Measurements from ENCODE around the gene CHID1.

The CHID1 gene

GRCh38 chr11:910589-911030 is at the start of gene CHID1:
TSS of gene CHID1 (minus strand) at chr11:910810. CDS start at chr11:904816, 5,994 bp downstream.
- peak; percentile 76 for DNase-seq (ENCODE audit: low spot score)

GRCh38 chr11:959608-960007 is 49.0 kb upstream of the CHID1 start:
- DNase-seq (ENCODE audit: low spot score) = no peak

GRCh38 chr11:959027-959426 is 48.4 kb upstream of the CHID1 start:
- DNase-seq (ENCODE audit: low spot score) = no peak

- no peak for DNase-seq (ENCODE audit: low spot score)
Measured at GRCh38 chr11:958101-958500, 47.5 kb upstream of the CHID1 start.

- no peak for DNase-seq (ENCODE audit: low spot score)
Measured at GRCh38 chr11:957212-957920, 46.8 kb upstream of the CHID1 start.

GRCh38 chr11:955154-956063 is 44.8 kb upstream of the CHID1 start:
- no peak for DNase-seq (ENCODE audit: low spot score)

- DNase-seq (ENCODE audit: low spot score) = no peak
Measured at GRCh38 chr11:954392-955153, 44.0 kb upstream of the CHID1 start.

GRCh38 chr11:953512-953911 is 42.9 kb upstream of the CHID1 start:
- no peak for DNase-seq (ENCODE audit: low spot score)

- DNase-seq (ENCODE audit: low spot score) = peak; percentile 60
Measured at GRCh38 chr11:952406-953385, 42.1 kb upstream of the CHID1 start.

- DNase-seq (ENCODE audit: low spot score) = no peak
Measured at GRCh38 chr11:951507-951906, 40.9 kb upstream of the CHID1 start.

- no peak for DNase-seq (ENCODE audit: low spot score)
Measured at GRCh38 chr11:947744-948143, 37.1 kb upstream of the CHID1 start.

GRCh38 chr11:945986-946385 is 35.4 kb upstream of the CHID1 start:
- no peak for DNase-seq (ENCODE audit: low spot score)

GRCh38 chr11:944711-945470 is 34.3 kb upstream of the CHID1 start:
- DNase-seq (ENCODE audit: low spot score) = no peak

GRCh38 chr11:942823-943222 is 32.2 kb upstream of the CHID1 start:
- no peak for DNase-seq (ENCODE audit: low spot score)

- DNase-seq (ENCODE audit: low spot score) = no peak
Measured at GRCh38 chr11:940496-941135, 30.0 kb upstream of the CHID1 start.

GRCh38 chr11:937841-938261 is 27.2 kb upstream of the CHID1 start:
- no peak for DNase-seq (ENCODE audit: low spot score)

- DNase-seq (ENCODE audit: low spot score) = no peak
Measured at GRCh38 chr11:936199-936598, 25.6 kb upstream of the CHID1 start.

- no peak for DNase-seq (ENCODE audit: low spot score)
Measured at GRCh38 chr11:934527-934926, 23.9 kb upstream of the CHID1 start.

GRCh38 chr11:933936-934335 is 23.3 kb upstream of the CHID1 start:
- DNase-seq (ENCODE audit: low spot score) = no peak
